DND-41 (cell line): ENCODE measurements around the gene NCL.
A peak's percentile ranks its signal among the peaks of the same experiment; 100 is the strongest.
"Not testable (repeated sequence)": the region's sequence is repeated elsewhere in the genome, so short reads cannot be mapped to it uniquely, and the experiment has no call there.

Experiments
- ATAC-seq: fragments of 200-7000 bp; cut with Tn5 transposase; 3 replicates; pipeline ENCODE4 v1.9.1; 2021; ENCODE audit warnings: low read depth; ENCODE audit not compliant: insufficient read depth
- DNase-seq: peaks from one replicate; pipeline ENCODE4 v3.0.0-alpha.2; 2020
- H2AFZ ChIP-seq: 2 replicates; pipeline ENCODE4 v1.6.0; 2012; ENCODE audit warnings: low read depth, low read length
- H3K27ac ChIP-seq: 2 replicates; pipeline ENCODE4 v1.5.1; 2012; ENCODE audit warnings: low read length, inconsistent platforms
- H3K27me3 ChIP-seq: fragments of 200-600 bp; sonication (generic); 2 replicates; pipeline ENCODE4 v1.6.0; 2012; ENCODE audit warnings: low read length, mild to moderate bottlenecking, inconsistent platforms; ENCODE audit not compliant: insufficient read depth, poor library complexity
- H3K36me3 ChIP-seq: 2 replicates; pipeline ENCODE4 v1.5.1; 2012; ENCODE audit warnings: low read length, inconsistent platforms; ENCODE audit not compliant: insufficient read depth
- H3K4me1 ChIP-seq: 2 replicates; pipeline ENCODE4 v1.5.1; 2012; ENCODE audit warnings: mild to moderate bottlenecking, low read length; ENCODE audit not compliant: insufficient read depth
- H3K4me2 ChIP-seq: 2 replicates; pipeline ENCODE4 v1.6.0; 2012; ENCODE audit warnings: mild to moderate bottlenecking, moderate library complexity, low read length, inconsistent platforms; ENCODE audit not compliant: insufficient read depth
- H3K4me3 ChIP-seq, 2 experiments: fragments of 200-600 bp in 1 of 2; shearing (Covaris generic) in 1 of 2; 2 replicates each; pipeline ENCODE4 v1.5.1; 2012 to 2016; ENCODE audit warnings: inconsistent platforms in 2 of 2, low read length in 2 of 2, mild to moderate bottlenecking in 2 of 2, low read depth in 1 of 2, moderate library complexity in 1 of 2
- H3K79me2 ChIP-seq: 2 replicates; pipeline ENCODE4 v1.6.0; 2012; ENCODE audit warnings: low read length, inconsistent platforms; ENCODE audit not compliant: insufficient read depth
- H3K9ac ChIP-seq: 2 replicates; pipeline ENCODE4 v1.6.0; 2012; ENCODE audit warnings: low read depth, mild to moderate bottlenecking, inconsistent platforms, low read length, moderate library complexity
- H3K9me3 ChIP-seq: 2 replicates; pipeline ENCODE4 v1.5.1; 2012; ENCODE audit warnings: low read length, moderate library complexity, mild to moderate bottlenecking, inconsistent platforms; ENCODE audit not compliant: insufficient read depth, severe bottlenecking
- H4K20me1 ChIP-seq: 2 replicates; pipeline ENCODE4 v1.6.0; 2012; ENCODE audit warnings: low read length; ENCODE audit not compliant: insufficient read depth
- EZH2 ChIP-seq: IDR thresholded peaks from 3 replicates; pipeline ENCODE4 v1.6.1; 2012; ENCODE audit warnings: borderline replicate concordance, low read depth, mild to moderate bottlenecking, moderate library complexity, low read length, inconsistent platforms; ENCODE audit not compliant: severe bottlenecking
- TF ChIP-seq, protein P1 (sequence below): IDR thresholded peaks from 2 replicates; pipeline ENCODE4 v1.5.1; 2012; ENCODE audit warnings: borderline replicate concordance, low read length, moderate library complexity, mild to moderate bottlenecking; ENCODE audit not compliant: poor library complexity, severe bottlenecking; ENCODE audit errors: extremely low read depth

Gene NCL

DNA sequence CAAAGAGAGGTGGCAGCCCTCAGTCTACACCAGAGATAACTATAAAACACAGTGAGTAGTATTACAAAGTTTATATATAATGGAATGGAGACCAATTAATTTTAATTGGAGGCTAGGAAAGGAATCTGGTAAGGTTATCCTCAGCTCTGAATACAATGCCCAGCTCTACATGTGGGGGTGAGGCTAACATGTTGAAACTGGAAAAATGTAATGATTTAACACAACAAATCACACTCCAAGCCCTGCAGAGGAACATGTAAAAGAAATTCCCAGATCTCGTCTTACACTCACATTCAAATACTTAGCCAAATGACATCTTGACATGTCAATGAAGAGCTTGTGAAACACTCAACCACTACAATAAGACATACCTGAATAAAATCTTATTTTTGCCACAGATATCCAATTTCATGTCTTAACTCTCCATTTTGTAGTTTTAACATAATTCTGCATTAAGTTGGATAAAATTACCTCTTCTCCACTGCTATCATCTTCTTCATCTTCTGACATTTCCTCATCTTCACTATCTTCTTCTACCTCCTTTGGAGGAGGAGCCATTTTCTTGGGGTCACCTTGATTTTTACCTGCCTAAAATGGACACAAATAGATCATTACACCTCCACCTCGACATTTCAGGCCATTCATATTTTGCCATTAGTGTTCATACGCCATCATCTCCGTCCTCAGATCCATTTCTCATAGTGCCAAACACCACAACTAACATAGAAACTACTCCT, 1.4 kb downstream of the NCL start:
- Histone ChIP-seq H4K20me1 (peaks cover 60% of the 10 kb centered on the region), H3K4me1 (peaks cover 51% of the 10 kb centered on the region), H3K9ac (peak overlapping the region; percentile 95), H3K79me2 (peaks cover 75% of the 10 kb centered on the region), H3K27me3 (no peaks in the 10 kb centered on the region), H3K27ac (peak overlapping the region; percentile 99), H2AFZ (no peak overlapping the region), H3K9me3 (no peaks in the 10 kb centered on the region), H3K4me3 (peak overlapping the region; percentile 73 to 85), H3K4me2 (peak overlapping the region; percentile 87), H3K36me3 (peaks cover 60% of the 10 kb centered on the region)
- TF ChIP-seq EZH2: no peak
- TF ChIP-seq, protein P1, sequence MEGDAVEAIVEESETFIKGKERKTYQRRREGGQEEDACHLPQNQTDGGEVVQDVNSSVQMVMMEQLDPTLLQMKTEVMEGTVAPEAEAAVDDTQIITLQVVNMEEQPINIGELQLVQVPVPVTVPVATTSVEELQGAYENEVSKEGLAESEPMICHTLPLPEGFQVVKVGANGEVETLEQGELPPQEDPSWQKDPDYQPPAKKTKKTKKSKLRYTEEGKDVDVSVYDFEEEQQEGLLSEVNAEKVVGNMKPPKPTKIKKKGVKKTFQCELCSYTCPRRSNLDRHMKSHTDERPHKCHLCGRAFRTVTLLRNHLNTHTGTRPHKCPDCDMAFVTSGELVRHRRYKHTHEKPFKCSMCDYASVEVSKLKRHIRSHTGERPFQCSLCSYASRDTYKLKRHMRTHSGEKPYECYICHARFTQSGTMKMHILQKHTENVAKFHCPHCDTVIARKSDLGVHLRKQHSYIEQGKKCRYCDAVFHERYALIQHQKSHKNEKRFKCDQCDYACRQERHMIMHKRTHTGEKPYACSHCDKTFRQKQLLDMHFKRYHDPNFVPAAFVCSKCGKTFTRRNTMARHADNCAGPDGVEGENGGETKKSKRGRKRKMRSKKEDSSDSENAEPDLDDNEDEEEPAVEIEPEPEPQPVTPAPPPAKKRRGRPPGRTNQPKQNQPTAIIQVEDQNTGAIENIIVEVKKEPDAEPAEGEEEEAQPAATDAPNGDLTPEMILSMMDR: no peak
- DNase-seq: no peak
- ATAC-seq: no peak

DNA sequence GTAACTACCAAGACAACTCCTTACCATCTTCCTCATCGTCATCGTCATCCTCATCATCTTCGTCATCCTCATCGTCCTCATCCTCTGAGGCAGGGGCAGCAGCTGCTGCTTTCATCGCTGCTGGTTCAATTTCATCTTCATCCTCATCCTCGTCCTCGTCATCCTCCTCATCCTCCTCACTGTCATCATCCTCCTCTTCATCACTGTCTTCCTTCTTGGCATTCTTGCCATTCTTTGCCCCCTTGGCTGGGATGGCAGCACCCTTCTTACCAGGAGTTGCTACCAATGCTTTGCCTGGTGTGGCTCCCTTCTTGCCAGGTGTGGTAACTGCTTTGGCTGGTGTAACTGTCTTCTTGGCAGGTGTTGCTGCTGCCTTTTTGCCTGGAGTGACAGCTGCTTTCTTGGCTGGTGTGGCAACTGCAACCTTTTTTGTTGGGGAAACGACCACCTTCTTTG, 2.7 kb downstream of the NCL start:
- no peak for TF ChIP-seq EZH2
- TF ChIP-seq, protein P1: no peak
- no peak overlapping the region for H2AFZ ChIP-seq
- peak overlapping the region in 1 of 2 experiments; percentile 73; a peak in 2 of 4 replicates for H3K4me3 ChIP-seq
- H3K36me3 ChIP-seq: peaks cover 74% of the 10 kb centered on the region
- peaks cover 51% of the 10 kb centered on the region for H3K4me1 ChIP-seq
- no peak for DNase-seq
- H3K27ac ChIP-seq: peak overlapping the region; percentile 33; the same call in 1 of the 2 replicates
- H3K4me2 ChIP-seq: peak overlapping the region; percentile 87
- no peak for ATAC-seq
- no peaks in the 10 kb centered on the region for H3K27me3 ChIP-seq
- H3K79me2 ChIP-seq: peaks cover 88% of the 10 kb centered on the region
- H3K9ac ChIP-seq: peak overlapping the region; percentile 95
- peaks cover 74% of the 10 kb centered on the region for H4K20me1 ChIP-seq
- no peaks in the 10 kb centered on the region for H3K9me3 ChIP-seq

DNA sequence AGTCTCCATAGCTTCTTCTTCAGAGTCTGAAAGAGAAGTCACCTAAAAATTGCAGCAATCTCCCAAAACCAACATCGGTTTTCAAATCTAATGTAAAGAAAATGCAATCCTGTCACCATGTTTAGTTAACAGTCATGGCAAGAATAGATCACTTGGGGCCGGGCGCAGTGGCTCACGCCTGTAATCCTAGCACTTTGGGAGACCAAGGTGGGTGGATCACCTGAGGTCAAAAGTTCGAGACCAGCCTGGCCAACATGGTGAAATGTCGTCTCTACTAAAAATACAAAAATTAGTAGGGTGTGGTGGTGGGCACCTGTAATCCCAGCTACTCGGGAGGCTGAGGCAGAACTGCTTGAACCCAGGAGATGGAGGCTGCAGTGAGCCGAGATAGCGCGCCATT, 3.4 kb downstream of the NCL start:
- Histone ChIP-seq H3K36me3 (peaks cover 81% of the 10 kb centered on the region), H3K4me2 (peak overlapping the region; percentile 87; the same call in 1 of the 2 replicates), H3K79me2 (peaks cover 88% of the 10 kb centered on the region), H4K20me1 (peaks cover 81% of the 10 kb centered on the region), H3K4me1 (peaks cover 47% of the 10 kb centered on the region), H3K4me3 (peak overlapping the region in 1 of 2 experiments; percentile 11; a peak in 1 of 4 replicates)
- H3K9ac ChIP-seq, H3K27ac ChIP-seq, H3K9me3 ChIP-seq, DNase-seq, H2AFZ ChIP-seq, ATAC-seq, H3K27me3 ChIP-seq: not testable (repeated sequence)

GRCh38 chr2:231460073-231460835, 4.0 kb downstream of the NCL start:
- H3K4me1 ChIP-seq: peaks cover 41% of the 10 kb centered on the region
- peaks cover 83% of the 10 kb centered on the region for H3K79me2 ChIP-seq
- no peaks in the 10 kb centered on the region for H3K27me3 ChIP-seq
- no peak for ATAC-seq
- peaks cover 86% of the 10 kb centered on the region for H4K20me1 ChIP-seq
- no peak overlapping the region for H2AFZ ChIP-seq
- no peaks in the 10 kb centered on the region for H3K9me3 ChIP-seq
- no peak for TF ChIP-seq EZH2
- TF ChIP-seq, protein P1: no peak
- H3K27ac ChIP-seq: no peak overlapping the region
- no peak overlapping the region for H3K9ac ChIP-seq
- peaks cover 87% of the 10 kb centered on the region for H3K36me3 ChIP-seq
- H3K4me3 ChIP-seq: peak overlapping the region in 1 of 2 experiments; percentile 11; a peak in 1 of 4 replicates
- H3K4me2 ChIP-seq: peak overlapping the region; percentile 87
- DNase-seq: no peak
